ENCODE results near the gene SMAD3. TPM values are rescaled to one million over a fixed set of nuclear protein-coding genes. Genes with fewer than 3 reads are reported as not detected.
A peak's percentile ranks its signal among the peaks of the same experiment; 100 is the strongest.

SMAD3 gene
- total RNA-seq, 1 donor from 2014 or later: 25.7 TPM

DNA sequence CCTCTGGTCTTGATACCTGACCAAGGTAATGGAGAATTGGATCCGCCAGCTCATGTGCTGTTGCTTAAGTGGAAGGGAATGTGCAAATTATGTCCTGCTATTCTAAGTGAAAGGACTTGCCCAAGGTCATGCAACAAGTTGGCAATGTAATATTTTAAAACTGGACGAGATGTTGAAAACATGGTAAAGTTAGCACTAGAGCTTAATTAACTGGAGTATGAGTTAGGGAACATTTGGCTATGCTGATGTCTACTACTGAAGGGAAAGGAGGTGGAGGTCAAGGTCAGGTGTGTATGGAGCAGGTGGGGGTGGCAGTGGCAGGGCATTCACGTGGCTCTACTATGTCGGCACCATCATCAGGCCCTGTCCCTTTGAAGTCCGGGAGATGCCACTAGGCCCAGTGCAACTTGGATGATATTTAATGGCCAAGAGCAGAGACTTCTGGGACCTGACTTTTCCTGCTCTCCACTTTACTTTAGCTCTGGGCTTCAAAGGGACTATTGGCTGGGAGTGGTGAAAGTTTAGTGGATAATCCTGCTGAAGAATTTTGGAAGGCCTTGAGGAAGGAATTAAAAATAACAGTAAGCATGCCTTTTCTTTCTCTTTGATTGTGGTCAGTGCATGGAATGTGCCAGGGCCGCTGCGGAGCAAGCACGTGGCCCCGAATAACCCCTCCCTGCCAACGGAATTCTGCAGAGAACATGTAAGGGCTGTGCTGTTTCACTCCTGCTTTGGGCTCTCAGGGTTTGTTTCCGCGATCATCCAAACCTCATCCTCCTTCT is 14.9 kb downstream of the SMAD3 start:
- Histone ChIP-seq H3K4me3 (no peak overlapping the region), H3K27me3 (ENCODE audit: low read depth) (no peaks in the 10 kb centered on the region), H3K27ac (peak overlapping the region; percentile 47), H3K9me3 (no peaks in the 10 kb centered on the region), H3K4me1 (peaks cover 98% of the 10 kb centered on the region), H3K36me3 (no peaks in the 10 kb centered on the region)
- TF ChIP-seq CTCF (IDR thresholded peaks at IDR 0.05): no peak
- peak; percentile 68 for DNase-seq
- ATAC-seq: peak; percentile 78 to 84
- intact Hi-C loops (cut with DNase I): no loop called here

DNA sequence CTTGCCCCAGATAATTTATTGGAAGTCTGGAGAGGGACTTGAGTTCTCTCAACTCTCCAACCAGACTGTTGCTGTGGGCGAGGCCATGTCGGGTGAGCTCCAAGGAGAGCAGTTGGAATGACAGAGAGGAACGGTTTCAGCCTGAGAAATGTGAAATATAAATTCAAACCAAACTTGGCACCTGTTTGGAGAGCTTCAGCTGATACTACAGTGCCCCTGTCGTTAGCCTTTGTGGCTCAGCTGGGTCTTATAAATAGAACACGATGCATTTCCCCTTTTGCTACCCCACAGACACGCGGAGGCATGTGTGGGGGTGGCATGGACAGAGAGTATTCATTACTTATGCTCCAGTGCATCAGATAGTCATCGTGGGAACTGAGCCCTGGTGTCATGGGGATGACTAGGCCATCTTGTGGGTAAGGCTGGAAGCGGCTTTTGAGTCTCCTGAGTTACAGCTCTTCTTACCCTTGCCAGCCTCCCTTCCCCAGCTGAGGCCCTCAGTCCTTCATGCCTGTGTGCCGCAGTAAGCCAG is 15.6 kb downstream of the SMAD3 start:
- peak; percentile 76 for DNase-seq
- Histone ChIP-seq H3K4me3 (no peak overlapping the region), H3K27ac (peak overlapping the region; percentile 47), H3K36me3 (no peaks in the 10 kb centered on the region), H3K9me3 (no peaks in the 10 kb centered on the region), H3K4me1 (peaks cover 100% of the 10 kb centered on the region), H3K27me3 (ENCODE audit: low read depth) (no peaks in the 10 kb centered on the region)
- intact Hi-C loops (cut with DNase I): no loop called here
- peak; percentile 22 for TF ChIP-seq CTCF (IDR thresholded peaks at IDR 0.05)
- peak; percentile 55 to 73 for ATAC-seq

DNA sequence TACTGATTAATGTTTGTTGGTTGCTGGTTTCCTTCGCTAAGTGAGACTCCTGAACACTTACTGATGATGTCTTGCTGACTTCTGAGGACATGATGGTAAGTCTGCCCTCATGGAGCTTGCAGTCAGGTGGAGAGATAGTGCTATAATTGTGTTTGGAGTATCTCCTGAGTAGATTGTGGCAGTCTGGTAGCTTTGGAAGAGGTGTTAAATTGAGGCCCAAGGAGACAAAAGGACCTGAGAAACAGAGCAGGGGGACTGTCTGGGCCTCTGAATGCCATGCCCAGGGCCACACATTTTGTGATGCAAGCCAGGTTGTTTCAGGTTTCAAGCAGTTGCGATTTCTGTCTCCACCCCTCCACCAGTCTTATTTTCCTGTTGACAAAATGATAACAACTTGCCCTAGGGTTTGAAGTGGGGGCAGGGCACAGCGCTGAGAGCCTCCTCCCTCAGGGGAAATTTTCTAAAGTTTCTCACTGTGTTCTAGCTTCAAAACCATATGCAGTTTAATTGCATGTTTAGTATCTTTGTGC is 16.7 kb downstream of the SMAD3 start:
- intact Hi-C loops (cut with DNase I): no loop called here
- TF ChIP-seq CTCF (IDR thresholded peaks at IDR 0.05): no peak
- no peaks in the 10 kb centered on the region for H3K9me3 ChIP-seq
- peak overlapping the region; percentile 47 for H3K27ac ChIP-seq
- no peak overlapping the region for H3K4me3 ChIP-seq
- no peaks in the 10 kb centered on the region for H3K27me3 ChIP-seq (ENCODE audit: low read depth)
- DNase-seq (peak; percentile 60), ATAC-seq (peak; percentile 19 to 70)
- H3K4me1 ChIP-seq: peaks cover 98% of the 10 kb centered on the region
- H3K36me3 ChIP-seq: no peaks in the 10 kb centered on the region

- ATAC-seq (no peak), DNase-seq (no peak)
- no peaks in the 10 kb centered on the region for H3K9me3 ChIP-seq
- H3K36me3 ChIP-seq: no peaks in the 10 kb centered on the region
- intact Hi-C loops (cut with DNase I): no loop called here
- no peak for TF ChIP-seq CTCF (IDR thresholded peaks at IDR 0.05)
- peak overlapping the region; percentile 47 for H3K27ac ChIP-seq
- no peak overlapping the region for H3K4me3 ChIP-seq
- H3K4me1 ChIP-seq: peaks cover 98% of the 10 kb centered on the region
- H3K27me3 ChIP-seq (ENCODE audit: low read depth): no peaks in the 10 kb centered on the region
Observed at GRCh38 chr15:67083135-67083762, 17.8 kb downstream of the SMAD3 start.

GRCh38 chr15:67084561-67084960 is 19.2 kb downstream of the SMAD3 start:
- no peak overlapping the region for H3K4me3 ChIP-seq
- H3K27me3 ChIP-seq (ENCODE audit: low read depth): no peaks in the 10 kb centered on the region
- ATAC-seq: no peak
- no peak overlapping the region for H3K27ac ChIP-seq
- no peak for TF ChIP-seq CTCF (IDR thresholded peaks at IDR 0.05)
- no peaks in the 10 kb centered on the region for H3K9me3 ChIP-seq
- no peaks in the 10 kb centered on the region for H3K36me3 ChIP-seq
- H3K4me1 ChIP-seq: peaks cover 97% of the 10 kb centered on the region
- intact Hi-C loops (cut with DNase I): no loop called here
- DNase-seq: no peak

Data from lower lobe of right lung (tissue), 2 donors.